GM12874 (cell line): ENCODE data around the gene FIBIN.

Experiments used
- CTCF ChIP-seq: IDR thresholded peaks from 2 replicates; pipeline ENCODE4 v1.5.1; 2011; ENCODE audit warnings: low read depth, mild to moderate bottlenecking, control low read depth, low read length, moderate library complexity; ENCODE audit not compliant: insufficient read depth

Gene FIBIN

GRCh38 chr11:26993965-26994457 is at the start of gene FIBIN:
FIBIN (plus strand) TSS chr11:26994112; CDS start chr11:26994527, 415 bp downstream.
- no peak for TF ChIP-seq CTCF

GRCh38 chr11:26944866-26945664 is 48.8 kb upstream of the FIBIN start:
- no peak for TF ChIP-seq CTCF

GRCh38 chr11:26946257-26946716 is 47.6 kb upstream of the FIBIN start:
- TF ChIP-seq CTCF: no peak

- no peak for TF ChIP-seq CTCF
These were observed 46.5 kb upstream of the FIBIN start for GRCh38 chr11:26947379-26947844.

- TF ChIP-seq CTCF: no peak
These were observed 45.8 kb upstream of the FIBIN start for GRCh38 chr11:26947904-26948639.

GRCh38 chr11:26948881-26949280 is 45.0 kb upstream of the FIBIN start:
- TF ChIP-seq CTCF: no peak

GRCh38 chr11:26949846-26950245 is 44.1 kb upstream of the FIBIN start:
- TF ChIP-seq CTCF: no peak
